GM19023 (cell line): ENCODE results near the gene BFSP2.

Experiments
- ATAC-seq: cut with Tn5 transposase; IDR thresholded peaks from one replicate; pipeline ENCODE4 v1.9.1; 2021; ENCODE audit warnings: mild to moderate bottlenecking, moderate library complexity; ENCODE audit not compliant: unreplicated experiment

The BFSP2 gene

DNA sequence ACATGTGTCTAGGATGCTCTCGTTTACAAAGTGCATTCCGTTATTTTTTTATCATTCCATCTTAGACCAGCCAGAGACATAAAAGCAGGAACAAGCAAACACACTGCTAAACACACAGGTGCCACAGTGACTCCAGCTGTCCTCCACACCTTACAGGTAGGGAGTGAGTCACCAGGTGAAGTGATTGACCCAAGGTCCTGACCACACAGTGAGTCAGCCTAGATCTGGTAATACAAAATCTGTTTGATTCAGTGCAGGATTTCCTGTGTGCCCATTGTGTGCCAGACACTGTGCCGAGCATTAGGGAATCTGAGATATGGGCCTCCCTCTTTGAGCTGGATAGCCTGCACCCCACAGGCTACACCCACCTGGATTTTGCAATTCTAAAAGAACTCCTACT is 16.7 kb upstream of the BFSP2 start:
- ATAC-seq, result no peak

DNA sequence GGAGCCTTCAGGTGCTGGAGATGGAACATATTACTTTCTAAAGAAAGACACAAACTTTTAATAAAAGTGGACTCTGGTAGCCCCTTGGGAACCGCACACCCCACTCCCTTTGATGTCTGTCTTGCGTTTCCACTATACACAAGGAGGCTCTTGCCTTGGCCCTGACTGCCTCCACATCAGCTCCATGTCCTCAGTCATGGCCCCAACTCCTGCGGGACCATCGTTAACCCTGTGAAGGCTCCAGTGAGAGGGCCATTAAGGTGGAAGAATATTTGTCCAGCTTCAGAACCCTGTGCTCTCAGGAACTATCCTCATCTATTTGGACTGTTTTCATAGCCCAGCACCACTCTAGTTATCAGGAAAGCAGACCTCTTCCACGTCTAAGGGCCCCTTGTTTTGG is 16.1 kb upstream of the BFSP2 start:
- ATAC-seq, result no peak

DNA sequence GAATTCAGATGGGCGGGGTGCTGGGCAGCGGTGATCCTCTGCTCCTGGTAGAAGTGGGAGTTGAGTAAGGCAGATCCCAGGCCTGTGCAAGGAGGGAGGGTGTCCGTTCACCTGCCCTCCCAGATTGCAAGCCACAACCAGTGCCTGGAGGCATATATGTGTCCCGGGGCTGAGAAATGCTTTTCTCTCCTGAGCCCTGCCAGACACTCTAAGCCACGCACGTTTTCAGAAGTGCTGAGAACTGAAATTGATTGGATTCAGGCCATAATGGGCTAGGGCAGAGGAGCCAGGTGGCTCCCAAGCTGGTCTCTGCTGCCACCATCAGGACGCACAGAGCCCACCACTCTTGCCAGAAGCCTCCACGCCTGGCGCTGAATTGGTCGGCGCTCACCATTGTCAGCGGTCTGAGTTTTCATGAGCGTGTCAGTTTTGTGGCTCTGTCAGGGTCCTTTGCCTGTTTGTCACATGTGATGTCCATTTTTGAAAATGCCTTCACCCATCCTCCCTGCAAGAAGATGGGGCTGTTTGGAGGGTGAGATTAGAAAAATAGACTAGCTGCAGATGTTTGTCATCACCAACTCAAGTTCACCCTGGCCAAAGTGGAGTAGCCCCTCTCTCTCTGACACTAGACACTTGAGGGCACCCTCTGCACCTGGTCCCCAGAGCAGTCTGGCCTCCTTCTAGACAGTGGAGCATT is 15.4 kb upstream of the BFSP2 start:
- peak; percentile 80 for ATAC-seq

DNA sequence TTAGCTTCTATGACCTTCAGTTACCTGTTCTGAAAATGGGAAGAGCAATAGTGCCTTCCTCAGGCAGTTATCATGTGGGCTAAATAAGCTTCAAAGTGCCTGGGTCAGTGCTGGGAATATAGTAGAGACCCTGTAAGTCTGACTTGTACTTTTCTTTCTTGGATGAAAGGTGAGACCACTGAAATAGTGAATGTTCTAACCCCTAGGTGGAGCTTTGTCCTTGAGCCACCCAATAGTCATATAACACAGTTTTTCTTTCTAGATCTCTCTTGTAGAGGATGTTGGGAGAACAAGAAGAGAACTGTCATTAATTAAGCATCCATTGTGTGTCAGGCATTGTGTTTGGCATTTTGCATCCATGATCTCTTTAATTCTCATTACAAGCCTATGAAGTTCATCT is 13.0 kb upstream of the BFSP2 start:
- ATAC-seq, result no peak

DNA sequence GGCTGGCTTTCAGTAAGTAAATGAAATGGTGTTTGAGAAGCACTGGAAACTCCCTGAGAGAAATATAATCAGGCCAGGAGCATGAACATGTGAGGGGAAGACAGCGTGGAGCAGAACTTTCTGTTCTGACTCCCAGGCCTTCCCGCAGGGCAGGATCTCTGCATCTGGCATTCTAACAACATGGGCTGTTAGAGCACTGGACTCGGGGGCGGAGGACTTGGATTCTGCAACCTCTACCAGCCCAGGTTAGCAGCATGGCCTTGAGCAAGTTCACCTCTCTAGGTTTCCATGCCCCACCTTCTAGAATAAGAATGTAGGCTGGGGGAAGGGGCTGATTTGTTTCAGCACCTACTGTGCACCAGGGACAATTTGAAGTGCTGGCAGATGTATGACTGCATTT is 12.5 kb upstream of the BFSP2 start:
- ATAC-seq, result no peak

DNA sequence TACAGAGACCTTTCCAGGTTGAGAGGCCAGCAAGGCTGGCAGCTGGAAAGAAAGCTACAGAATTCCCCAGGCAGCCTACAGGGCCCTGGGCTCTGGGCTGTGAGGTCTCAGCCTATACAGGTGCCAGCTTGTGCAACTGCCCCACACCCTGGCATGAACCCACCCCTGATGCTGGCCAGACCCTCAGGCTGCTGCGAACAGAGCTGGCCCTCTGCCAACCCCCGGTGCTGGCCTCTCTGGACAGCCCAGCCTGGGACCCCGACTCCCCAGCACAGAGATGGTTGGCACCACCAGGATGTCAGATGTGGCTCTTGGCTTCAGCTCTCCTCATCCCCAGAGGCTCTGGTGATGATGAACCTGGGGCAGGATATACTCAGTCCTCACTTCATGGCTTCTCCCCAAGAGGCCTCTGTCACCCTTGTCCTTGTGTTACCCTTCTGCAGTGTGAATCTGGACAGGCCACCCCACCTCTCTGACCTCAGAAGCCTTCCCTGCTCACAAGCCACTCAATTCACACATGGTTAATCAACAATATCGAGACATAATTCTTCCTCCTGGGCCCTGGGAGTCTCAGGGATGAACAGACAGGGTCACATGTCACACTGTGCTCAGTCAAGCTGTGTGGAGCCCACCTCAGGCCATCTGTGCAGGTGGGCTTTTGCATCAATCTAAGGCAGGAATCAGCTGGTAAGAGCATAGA is 11.0 kb upstream of the BFSP2 start:
- no peak for ATAC-seq

DNA sequence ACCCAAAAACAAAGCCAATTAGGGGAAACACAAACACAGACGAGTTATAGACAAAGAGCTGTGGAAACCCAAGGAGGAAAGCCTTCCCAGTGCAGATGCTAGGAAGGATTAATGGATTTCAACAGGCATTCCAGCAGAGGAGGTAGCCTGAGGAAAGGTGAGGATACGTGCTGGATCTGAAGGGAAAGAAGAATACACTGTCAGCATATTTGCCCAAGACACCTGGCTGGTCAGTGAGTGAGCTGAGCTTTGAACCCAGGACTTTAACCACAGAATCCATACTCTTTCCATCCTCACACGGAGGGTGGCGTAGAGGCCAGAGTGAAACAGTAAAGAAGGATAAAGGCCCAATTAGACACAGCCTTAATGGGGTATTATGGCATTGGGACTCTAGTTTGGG is 9.1 kb upstream of the BFSP2 start:
- ATAC-seq, result no peak

DNA sequence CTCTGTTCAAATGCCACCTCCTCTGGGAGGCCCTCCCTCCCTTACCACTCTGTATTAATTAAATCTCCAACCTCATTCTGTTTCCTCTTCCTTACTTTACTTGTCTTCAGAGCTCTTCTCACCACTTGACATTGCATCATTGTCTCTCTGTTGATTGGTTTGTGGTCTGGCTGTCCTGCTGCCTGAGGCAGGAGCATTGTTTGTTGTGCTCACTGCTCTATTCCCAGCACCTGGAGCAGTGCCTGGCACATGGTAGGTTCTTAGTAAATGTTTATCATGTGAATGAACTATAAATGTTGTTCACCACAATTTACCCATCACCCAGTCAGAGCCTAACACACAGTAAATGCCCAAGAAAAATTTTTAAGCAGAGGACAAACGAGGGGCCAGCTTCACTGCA is 6.7 kb upstream of the BFSP2 start:
- ATAC-seq, result no peak

DNA sequence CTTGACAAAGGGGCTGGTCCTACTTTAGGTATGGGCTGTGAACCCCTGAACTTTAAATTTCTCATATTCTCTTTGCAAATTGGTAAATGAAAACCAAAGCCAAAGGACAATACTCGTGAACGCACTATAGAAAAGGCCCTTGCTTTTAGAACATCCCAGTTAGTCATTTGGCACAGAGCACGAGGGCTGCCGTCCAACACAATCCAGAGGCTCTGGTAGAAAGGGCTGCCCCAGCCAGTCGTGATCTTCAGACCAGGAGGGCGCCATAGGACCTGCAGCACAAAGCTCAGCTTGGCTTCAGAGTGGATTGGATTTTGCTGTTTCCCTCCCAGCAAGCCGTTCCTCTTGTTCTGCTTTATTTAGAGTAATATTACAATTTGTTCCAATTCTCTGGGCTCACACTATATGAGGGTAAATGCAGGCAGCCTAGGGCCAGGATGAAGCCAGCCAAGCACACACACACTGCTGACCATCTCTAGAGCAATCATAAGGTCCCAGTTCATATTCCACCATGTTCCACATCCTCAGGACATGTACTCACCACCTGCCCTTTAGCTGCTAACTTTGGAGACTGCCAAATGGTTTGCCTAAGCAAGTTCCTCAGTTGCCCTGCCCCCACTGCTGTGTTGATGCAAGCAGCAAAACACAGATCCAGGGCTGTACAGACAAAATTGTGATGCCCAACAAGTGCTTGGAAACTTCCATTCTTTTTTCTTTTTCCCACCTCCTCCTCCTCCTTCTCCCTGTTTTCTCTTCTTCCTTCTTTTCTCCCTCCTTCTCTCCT is 6.0 kb upstream of the BFSP2 start:
- ATAC-seq, result no peak

DNA sequence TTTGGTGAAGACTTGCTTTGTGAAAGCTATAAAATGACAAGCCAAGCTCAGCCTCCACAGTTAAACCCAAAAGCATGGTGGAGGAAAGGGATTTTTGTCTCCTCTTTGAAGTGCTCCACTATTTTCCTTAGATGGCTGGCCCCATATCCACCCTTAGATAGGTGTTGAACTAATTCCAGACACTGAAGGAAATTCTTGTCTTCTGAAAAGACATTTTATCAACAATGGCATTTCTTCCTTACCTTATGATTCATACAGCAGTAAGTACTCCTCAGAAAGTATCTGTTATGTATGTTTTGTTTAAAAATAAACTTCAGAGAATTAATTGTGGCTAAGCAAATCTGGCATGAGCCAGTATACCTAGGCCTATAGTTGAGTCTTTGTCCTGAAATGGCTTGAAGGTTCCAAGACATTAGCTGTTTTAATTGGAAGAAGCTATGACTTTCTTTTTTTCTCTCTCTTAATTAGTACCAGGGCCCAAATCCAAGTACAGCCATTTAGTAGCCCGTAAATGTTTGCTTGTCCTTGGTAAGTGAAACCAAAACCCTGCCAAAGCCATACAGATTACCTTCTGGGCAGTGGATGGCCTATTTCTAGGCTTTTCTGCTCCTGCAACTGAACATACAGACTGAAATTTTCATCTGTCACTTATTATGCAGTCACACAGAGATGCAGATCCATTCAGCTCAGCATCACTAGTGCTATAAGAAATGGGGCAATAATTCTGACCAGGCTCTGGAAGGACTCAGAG is 5.1 kb upstream of the BFSP2 start:
- no peak for ATAC-seq

DNA sequence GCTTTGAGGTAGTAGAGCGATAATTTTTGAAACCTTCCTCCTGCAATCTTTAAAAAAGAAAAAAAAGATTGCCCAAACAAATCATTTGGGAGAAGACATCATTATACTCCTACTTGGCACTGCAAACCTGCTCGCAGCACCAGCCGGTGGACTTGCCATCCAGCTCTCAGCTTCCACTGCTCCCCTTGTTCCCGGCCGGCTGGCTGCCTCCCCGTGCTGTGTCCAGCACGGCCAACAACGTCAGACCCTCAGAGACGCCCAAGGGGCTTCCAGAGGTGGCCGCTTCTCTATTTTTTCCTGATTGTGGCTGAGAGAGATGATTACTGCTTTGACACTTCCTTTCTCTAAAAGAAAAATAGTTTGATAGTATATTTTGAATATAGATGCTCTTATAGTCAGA is 3.0 kb upstream of the BFSP2 start:
- no peak for ATAC-seq

DNA sequence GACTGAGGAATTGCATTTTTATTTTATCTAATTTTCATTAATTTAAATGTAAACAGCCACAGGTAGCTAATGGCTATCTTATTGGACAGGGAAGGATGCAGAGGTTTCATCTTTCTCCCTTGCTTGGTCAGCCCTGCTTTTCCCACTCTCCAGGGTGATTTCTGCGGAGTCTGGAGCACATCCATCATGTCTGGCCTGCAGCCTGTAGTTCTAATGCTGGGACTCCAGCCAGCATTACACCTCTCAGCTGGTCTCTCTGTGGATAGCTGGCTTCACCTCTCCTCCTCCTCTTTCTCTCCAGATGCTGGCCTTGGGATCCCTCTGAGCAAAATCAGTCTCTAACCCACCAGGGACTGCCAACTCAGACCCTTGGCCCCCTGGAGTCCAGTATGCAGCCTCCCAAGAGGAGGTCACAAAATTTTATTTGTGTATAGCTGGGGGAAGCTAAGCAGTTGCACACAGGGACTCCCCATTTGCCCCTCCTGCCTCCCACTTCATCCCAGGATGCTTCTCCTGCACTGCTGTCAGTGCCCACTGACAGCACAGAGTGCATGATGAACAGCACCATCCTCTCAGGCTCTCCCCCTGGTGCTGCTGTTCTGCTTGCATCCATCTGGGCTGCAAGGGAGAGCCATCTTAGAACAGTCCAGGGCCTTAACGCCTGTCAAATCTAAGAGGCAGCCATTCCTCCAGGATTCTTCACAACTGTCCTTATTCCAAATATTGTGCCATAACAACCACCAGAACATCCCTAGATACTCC is 1.7 kb downstream of the BFSP2 start:
- ATAC-seq, result no peak

DNA sequence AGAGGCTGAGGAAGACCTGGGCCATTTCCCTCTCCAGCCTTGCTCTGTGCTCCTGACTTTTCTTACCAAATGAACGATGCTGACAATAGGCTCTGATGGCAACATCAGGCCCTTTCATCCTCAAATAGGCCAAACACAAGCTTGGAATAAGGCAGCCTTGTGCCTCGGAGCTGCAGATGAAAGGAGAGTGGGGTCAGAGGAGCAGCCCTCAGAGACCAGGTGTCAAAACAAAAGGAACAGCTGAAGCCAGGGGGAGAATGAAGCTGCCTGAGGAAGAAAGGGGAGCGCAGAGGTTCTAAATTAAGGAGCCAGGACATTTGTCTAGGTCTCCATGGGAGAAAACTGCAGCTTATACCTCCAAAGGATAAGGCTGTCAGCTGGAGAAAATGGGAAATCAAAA is 5.1 kb downstream of the BFSP2 start:
- no peak for ATAC-seq

DNA sequence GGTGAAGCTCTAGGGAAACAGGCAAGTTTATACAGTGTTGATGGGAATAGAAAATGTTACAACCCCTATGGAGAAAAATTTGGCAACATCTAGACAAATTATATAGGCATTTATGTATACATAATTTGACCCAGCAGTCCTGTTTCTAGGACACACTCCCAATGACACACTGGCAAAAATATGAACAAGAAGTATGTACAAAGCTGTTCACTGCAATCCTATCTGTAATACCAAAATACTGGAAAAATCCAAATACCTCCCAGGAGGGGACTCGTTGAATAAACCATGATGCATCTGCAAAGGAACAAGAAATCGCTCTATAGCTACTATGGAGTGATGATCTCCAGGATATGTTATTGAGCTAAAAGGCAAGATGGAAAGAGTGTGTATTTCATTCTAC is 8.5 kb downstream of the BFSP2 start:
- no peak for ATAC-seq

DNA sequence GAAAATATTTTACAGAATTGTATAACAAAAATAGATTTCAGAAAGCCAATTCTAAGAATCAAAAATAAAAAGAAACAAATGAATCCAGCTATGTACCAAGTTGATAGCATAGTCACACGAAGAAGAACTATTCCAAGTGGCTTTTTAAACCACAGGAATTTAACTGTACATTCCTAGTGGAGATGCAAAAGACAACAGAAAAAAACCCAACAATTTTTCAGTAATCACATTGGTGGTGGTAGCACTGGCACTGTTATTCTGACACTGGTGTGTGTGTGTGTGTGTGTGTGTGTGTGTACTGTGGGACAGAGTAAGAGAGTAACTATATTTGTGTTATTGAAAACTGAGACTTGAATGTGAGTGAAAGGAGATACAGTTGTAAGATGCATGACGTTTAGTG is 9.1 kb downstream of the BFSP2 start:
- ATAC-seq, result no peak

DNA sequence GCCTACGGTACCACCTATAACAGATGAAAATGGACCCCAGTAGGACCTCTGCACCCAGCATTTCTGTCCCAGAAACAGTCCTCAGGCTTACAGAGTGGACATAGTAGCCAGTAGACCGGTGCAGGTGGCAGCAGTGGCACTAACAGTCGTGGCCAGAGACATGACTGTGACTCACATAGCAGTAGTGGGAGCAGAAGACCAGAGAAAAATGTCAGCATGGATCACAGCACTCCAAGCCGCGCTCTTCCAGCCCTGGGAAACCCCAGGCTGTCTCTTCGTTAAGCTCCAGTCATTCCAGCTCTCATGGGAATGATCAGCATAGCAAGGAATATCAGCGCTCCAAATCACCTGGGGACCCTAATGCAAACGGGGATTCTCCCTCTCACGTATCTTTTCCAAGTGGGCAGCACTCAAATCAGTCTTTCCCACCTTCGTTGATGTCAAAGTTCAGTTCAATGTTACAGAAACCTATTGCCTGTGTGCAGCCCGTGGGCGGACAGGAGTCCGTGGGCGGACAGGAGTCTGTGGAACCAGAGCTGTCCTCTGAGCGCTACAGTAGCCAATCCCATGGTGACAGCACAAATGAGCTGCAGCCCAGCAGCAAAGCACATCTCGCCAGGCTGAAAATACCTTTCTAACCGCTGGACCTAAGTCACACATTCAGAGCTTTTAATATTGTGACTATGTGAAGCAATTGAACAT is 10.5 kb downstream of the BFSP2 start:
- ATAC-seq, result no peak

DNA sequence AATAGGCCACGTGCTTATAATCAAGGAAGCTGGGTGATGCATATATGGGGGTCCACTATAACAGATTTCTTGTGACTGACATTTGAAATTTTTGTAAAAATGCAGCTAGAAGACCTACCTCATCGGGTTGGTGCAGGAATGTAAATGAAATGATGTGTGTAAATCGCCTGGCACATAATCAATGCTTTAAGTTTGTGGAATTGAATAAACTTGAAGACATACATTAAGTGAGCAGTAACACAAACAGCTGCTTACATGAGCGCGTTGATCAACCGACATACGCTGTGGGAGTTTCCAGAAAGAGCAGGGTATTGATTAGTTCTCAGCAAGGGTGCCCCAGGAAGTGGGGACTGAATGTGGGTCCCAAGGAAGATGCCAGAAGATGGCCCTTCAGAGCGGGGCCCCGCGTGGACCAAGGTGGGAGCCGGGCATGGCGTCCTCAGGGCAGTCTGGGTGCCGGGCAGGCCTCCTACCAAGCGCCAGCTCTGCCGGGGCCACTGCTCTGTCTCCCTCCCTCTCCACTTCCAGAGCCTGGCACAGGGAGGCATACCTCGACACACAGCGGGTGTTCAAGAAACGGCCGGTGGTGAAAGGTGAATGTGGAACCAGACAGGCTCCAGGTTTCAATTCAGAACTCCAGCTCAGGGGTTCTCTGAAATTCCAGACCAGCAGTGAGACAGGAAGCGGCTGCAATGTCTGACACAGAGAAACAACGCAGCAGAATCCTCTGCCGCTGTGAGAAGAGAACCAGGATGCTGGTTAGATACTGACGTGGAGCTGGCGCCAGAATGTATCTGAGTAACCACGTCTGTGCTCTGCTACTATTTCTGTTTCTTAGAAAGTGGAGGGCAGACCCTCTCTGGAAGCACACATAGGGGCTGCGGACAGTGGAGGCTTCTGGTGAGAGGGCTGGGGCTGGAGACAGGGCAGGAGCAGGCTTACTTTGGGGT is 12.6 kb downstream of the BFSP2 start:
- ATAC-seq, result no peak

DNA sequence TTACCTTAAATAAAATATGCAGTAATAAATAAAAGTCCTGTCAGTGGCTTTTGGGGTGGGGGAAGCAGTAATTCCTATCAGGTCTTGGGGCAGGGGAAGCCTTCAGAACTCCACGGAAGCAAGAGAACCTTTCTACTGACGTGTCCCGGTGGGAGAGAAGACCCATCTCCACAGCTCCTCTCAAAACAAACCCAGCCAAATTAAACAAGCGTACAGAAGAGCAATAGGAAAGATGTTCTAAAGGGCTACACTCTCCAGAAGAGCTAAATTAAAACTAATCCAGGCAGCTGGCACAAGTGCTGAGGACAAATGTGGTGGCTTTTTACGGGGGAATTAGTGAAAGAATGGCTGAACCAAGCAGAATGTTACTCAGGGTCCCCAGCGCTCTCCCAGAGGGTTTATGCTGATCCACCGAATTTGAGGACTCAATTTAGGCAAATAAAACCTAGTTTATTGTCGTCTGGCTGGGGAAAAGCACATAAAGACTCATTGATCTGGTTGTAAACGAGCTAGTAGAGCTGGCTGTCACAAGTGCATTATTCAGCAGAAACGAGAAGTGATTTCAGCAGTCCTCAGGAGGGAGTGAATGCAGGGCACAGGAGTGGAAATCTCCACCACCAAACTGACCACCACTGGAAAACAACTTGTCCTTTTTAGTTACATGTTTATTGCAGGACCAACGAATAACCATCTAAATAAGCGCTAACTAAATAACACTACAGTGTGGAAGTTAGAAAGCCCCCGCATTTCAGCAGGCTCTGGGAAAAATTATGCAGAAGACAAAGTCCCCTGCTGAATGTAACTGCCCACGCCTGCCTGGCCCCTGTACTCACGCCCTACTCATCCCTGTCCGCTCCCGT is 13.5 kb downstream of the BFSP2 start:
- no peak for ATAC-seq
